Measurements from ENCODE around the gene FIGNL2.

DNA sequence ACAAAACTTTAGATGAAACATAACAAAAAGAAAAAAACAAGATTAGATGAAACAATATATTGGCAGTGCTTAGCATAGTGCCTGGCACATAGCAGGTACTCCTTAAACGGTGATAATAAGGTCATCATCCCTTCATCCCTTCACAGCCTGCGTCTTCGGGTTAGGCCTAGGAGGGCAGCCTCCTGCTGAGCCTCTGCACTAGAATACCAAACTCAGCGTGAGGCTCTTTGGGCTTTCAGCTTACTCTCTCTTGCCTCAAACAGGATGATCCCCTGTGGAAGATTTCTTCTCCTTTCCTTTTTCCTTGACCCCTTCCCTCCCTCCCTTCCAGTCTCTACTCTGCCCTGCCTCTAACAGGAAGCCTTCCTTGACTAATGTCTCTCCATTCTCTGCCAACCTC lies 14.4 kb upstream of the FIGNL2 start:
- TF ChIP-seq CTCF (IDR thresholded peaks at IDR 0.05) (no peak), POLR2A (IDR thresholded peaks at IDR 0.05) (no peak)

Measured in body of pancreas (tissue), 4 donors.